HG02970 (cell line): Measurements from ENCODE around the gene DEPDC1B.
"Not testable (repeated sequence)": the region's sequence is repeated elsewhere in the genome, so short reads cannot be mapped to it uniquely, and the experiment has no call there.

ENCODE experiments used
- ATAC-seq: cut with Tn5 transposase; IDR thresholded peaks from one replicate; pipeline ENCODE4 v1.9.1; 2021; ENCODE audit warnings: mild to moderate bottlenecking, moderate library complexity, moderate number of reproducible peaks; ENCODE audit not compliant: unreplicated experiment, low FRiP score

DEPDC1B gene

DNA sequence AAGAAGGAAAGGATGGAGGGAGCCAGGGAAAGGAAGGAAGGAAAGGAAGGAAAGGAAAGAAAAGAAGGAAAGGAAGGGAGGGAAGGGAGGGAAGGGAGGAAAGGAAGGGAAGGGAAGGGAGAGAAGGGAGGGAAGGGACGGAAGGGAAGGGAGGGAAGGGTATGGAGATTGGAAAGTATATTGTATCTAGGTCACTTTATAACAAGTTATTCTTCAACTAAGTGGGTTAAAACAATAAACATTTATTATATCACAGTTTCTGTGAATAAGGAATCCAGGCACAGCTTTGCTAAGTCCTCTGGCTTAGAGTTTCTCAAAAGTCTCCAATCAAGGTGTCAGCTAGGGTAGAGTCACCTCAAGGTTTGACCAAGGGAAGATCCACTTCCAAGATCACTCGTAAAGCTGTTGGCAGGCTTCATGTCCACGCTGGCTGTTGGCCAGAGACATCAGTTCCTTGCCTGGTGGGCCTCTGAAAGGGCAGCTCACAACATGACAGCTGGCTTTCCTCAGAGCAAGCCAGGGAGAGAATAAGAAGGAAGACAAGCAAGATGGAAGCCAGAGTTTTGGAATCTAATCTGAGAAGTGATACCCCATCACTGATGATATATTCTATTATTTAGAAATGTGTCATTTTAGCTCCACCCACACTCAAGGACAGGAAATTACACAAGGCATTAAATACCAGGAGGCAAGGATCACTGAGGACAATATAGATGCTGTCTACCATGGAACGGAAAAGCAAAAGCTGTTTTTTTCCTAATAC is 105.1 kb downstream of the DEPDC1B start:
- ATAC-seq: no peak

- no peak for ATAC-seq
These were observed 109.8 kb downstream of the DEPDC1B start for GRCh38 chr5:60590172-60590571.

- not testable (repeated sequence) for ATAC-seq
These were observed 112.7 kb downstream of the DEPDC1B start for GRCh38 chr5:60587312-60587711.

- no peak for ATAC-seq
These were observed 113.6 kb downstream of the DEPDC1B start for GRCh38 chr5:60586307-60586901.

- ATAC-seq: no peak
These were observed 114.3 kb downstream of the DEPDC1B start for GRCh38 chr5:60585618-60586017.

DNA sequence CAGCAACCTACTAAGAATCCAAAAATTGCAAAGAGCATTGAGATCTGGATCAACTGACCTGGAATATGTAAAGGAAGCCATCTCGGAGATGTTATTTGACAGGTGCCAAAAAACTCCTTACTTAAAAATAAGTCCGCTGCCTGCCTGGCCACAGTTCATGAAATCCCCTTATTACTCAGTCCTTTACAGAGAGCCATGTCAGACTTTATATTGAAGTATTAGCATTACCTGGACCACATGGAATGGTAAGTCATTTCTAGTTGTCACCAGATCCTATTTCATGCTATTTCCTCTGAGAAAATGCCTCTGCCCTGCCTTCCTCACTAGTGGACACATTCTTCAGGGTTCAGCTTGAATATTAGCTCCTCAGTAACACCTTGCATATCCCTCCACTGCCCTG is 115.7 kb downstream of the DEPDC1B start:
- no peak for ATAC-seq

DNA sequence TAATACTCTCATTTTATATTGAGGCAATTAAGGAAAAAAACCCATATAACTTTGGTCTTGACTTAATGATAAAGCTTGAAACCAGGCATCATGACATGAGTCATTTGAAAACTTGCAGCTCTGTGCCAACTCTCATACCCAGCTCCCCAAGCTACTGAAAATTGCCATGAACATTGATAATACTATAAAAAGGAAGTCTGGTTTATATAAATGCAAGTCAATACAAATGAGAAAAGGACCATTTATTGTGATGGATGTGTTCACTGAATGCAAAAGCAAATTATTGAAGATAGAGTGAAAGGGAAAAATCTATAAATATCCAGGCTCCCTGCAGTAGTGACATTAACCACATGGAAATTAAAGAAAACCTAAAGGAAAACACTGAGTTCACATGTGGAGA is 116.3 kb downstream of the DEPDC1B start:
- ATAC-seq: no peak

GRCh38 chr5:60578315-60578714 is 121.7 kb downstream of the DEPDC1B start:
- ATAC-seq: no peak

DNA sequence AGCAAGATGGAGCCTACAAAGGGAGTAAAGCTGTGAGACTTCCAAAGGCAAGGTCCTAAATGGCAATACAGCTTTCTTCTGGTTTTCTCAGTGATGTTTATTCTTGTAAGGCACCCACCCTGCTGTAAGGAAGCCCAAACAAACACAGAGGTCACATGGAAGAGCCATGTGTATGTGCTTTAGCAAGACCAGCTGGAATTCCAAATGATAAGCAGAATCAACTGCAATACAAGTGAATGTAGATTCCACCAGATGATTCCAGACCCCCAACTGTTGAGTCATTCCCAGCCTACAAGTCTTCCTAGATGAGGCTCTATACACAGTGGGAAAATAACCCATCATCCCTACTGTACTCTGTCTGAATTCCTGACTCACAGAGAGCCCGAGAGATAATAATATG is 122.8 kb downstream of the DEPDC1B start:
- no peak for ATAC-seq

DNA sequence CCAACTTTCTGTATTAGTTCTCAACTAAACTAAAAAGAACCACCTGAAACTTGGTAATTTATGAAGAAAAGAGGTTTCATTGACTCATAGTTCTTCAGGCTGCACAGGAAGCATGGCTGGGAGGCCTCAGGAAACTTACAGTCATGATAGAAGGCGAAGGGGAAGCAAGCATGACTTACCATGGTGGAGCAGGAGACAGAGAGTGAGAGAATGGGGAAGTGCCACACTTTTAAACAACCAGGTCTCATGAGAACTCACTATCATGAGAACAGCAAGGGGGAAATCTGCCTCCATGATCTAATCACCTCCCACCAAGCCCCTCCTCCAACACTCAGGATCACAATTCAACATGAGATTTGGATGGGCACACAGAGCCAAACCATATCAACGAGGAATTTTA is 123.5 kb downstream of the DEPDC1B start:
- ATAC-seq: no peak

DNA sequence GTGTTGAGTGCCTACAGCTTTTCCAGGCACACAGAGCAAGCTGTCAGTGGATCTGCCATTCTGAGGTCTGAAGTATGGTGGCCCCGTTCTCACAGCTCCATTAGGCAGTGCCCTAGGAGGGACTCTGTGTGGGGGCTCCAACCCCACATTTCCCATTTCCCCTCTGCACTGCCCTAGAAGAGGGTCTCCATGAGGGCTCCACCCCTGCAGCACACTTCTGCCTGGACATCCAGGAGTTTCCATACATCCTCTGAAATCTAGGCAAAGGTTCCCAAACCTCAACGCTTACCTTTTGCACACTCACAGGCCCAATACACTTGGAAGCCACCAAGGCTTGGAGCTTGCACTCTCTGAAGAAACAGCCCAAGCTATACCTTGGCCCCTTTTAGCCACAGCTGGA is 131.3 kb downstream of the DEPDC1B start:
- ATAC-seq: no peak

DNA sequence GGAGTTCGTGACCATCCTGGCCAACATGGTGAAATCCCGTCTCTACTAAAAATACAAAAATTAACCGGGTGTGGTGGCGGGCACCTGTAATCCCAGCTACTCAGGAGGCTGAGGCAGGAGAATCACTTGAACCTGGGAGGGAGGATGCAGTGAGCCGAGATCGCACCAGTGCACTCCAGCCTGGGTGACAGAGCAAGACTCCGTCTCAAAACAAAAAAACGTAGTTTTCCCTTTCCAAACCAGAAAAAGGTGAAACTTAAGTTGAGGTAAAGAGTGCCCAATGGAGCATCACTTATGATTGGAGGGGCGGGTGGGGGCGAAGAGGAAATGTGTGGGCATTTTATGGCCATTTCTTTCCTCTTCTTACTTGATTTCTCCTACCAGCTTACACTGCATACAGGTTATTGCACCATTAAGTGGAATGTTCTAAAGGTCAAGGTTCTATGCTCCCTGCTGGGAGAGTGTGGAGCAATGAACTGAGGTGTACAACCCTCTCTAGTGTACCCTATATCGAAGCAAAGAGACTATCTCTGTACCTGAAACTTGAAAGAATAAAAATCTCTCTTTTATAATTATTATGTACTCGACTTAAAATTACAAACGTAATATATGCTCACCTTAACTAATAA is 136.2 kb downstream of the DEPDC1B start:
- no peak for ATAC-seq

- not testable (repeated sequence) for ATAC-seq
These were observed 146.7 kb downstream of the DEPDC1B start for GRCh38 chr5:60553291-60553690.

- ATAC-seq: no peak
These were observed 148.1 kb downstream of the DEPDC1B start for GRCh38 chr5:60551829-60552228.

GRCh38 chr5:60551250-60551649 is 148.7 kb downstream of the DEPDC1B start:
- no peak for ATAC-seq

- ATAC-seq: no peak
These were observed 149.7 kb downstream of the DEPDC1B start for GRCh38 chr5:60550311-60550710.

DNA sequence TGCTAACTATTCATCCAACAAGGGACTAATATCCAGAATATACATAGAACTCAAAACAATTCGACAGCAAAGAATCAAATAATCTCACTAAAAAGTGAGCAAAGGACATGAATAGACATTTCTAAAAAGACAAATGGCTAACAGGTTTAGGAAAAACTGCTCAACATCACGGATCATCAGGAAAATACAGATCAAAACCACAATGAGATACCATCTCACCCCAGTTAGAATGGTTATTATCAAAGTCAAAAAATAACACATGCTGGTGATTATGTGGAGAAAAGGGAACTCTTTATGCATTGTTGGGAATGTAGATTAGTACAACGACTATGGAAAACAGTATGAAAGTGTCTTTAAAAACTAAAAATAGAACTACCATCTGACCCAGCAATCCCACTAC is 150.1 kb downstream of the DEPDC1B start:
- no peak for ATAC-seq
